ENCODE results near the gene YY1.
A peak's percentile ranks its signal among the peaks of the same experiment; 100 is the strongest.
"Not testable (repeated sequence)": the region's sequence is repeated elsewhere in the genome, so short reads cannot be mapped to it uniquely, and the experiment has no call there.

YY1 gene
- total RNA-seq: 212 reads per million, percentile 93 among the genes with 10 or more reads in this experiment

- DNase-seq: peak; percentile 99
These were observed at the start of gene YY1 for GRCh38 chr14:100238419-100239210. Gene YY1, plus strand, starts transcription at chr14:100239144. Its CDS starts 101 bp downstream, at chr14:100239245.

GRCh38 chr14:100190126-100190525, 48.8 kb upstream of the YY1 start:
- DNase-seq: no peak

- DNase-seq: no peak
These were observed 47.2 kb upstream of the YY1 start for GRCh38 chr14:100191584-100192249.

GRCh38 chr14:100192250-100192671, 46.7 kb upstream of the YY1 start:
- no peak for DNase-seq

GRCh38 chr14:100192672-100193416, 46.1 kb upstream of the YY1 start:
- peak; percentile 100 for DNase-seq

GRCh38 chr14:100193417-100194357, 45.3 kb upstream of the YY1 start:
- DNase-seq: no peak

GRCh38 chr14:100199240-100199860, 39.6 kb upstream of the YY1 start:
- DNase-seq: no peak

- DNase-seq: no peak
These were observed 38.6 kb upstream of the YY1 start for GRCh38 chr14:100200311-100200710.

- no peak for DNase-seq
These were observed 37.2 kb upstream of the YY1 start for GRCh38 chr14:100201701-100202100.

- no peak for DNase-seq
These were observed 36.2 kb upstream of the YY1 start for GRCh38 chr14:100202712-100203111.

GRCh38 chr14:100203146-100203545, 35.8 kb upstream of the YY1 start:
- no peak for DNase-seq

GRCh38 chr14:100203962-100204834, 34.7 kb upstream of the YY1 start:
- DNase-seq: no peak

GRCh38 chr14:100204835-100205167, 34.1 kb upstream of the YY1 start:
- not testable (repeated sequence) for DNase-seq

- DNase-seq: not testable (repeated sequence)
These were observed 31.4 kb upstream of the YY1 start for GRCh38 chr14:100207588-100207987.

- DNase-seq: not testable (repeated sequence)
These were observed 30.8 kb upstream of the YY1 start for GRCh38 chr14:100208136-100208535.

- DNase-seq: no peak
These were observed 27.6 kb upstream of the YY1 start for GRCh38 chr14:100211366-100211765.

GRCh38 chr14:100211893-100212292, 27.1 kb upstream of the YY1 start:
- DNase-seq: no peak

- DNase-seq: no peak
These were observed 26.2 kb upstream of the YY1 start for GRCh38 chr14:100212476-100213333.

- no peak for DNase-seq
These were observed 25.4 kb upstream of the YY1 start for GRCh38 chr14:100213587-100213955.

All from effector CD4-positive, alpha-beta T cell (primary cell).